ENCODE measurements around the gene MPC1.
"Not testable (repeated sequence)": the region's sequence is repeated elsewhere in the genome, so short reads cannot be mapped to it uniquely, and the experiment has no call there.

The MPC1 gene

DNA sequence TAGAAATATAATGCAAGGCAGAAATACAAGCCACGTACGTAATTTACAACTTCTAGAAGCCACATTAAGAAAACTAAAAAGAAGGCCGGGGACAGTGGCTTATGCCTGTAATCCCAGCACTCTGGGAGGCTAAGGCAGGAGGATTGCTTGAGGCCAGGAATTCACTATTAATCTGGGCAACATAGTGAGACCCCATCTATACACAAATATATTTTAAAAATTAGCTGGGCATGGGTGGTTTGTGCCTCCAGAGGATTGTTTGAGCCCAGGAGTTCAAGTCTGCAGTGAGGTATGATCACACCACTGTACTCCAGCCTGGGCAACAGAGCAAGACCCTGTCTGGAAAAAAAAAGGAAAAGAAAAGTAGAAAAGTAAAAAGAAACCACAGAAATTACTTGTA, 12.3 kb downstream of the MPC1 start:
- H3K9ac ChIP-seq (ENCODE audit: low read length): no peak overlapping the region
- H3K4me3 ChIP-seq (ENCODE audit: low read length): no peak overlapping the region
- H3K36me3 ChIP-seq (ENCODE audit: control insufficient read depth, insufficient read depth, low read length): no peaks in the 10 kb centered on the region
- no peaks in the 10 kb centered on the region for H3K9me3 ChIP-seq (ENCODE audit: control insufficient read depth, low read length)
- H3K27me3 ChIP-seq (ENCODE audit: control insufficient read depth, insufficient read depth, low read length): no peaks in the 10 kb centered on the region
- H3K4me1 ChIP-seq (ENCODE audit: control insufficient read depth, insufficient read depth, low read length): no peaks in the 10 kb centered on the region

DNA sequence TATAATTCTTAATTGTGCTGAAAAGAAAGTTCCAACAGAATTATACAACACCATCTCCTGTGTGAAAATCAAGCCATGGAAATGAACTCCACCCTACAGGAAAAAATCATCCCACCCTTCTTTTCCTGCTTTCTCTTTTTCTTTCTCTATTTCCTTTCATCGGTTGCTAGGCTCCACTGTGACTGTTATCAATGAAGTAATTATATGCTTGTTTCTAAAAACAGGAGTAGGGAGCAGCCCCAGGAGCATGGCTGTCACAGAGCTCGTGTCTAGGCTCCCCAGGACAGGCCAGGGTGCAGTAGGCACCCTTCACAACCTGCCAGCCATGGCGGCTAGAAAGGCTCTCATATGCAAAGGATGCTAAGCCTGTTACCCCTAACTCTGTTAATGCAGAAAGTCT, 13.0 kb downstream of the MPC1 start:
- no peak overlapping the region for H3K9ac ChIP-seq (ENCODE audit: low read length)
- no peaks in the 10 kb centered on the region for H3K27me3 ChIP-seq (ENCODE audit: control insufficient read depth, insufficient read depth, low read length)
- H3K4me3 ChIP-seq (ENCODE audit: low read length): no peak overlapping the region
- no peaks in the 10 kb centered on the region for H3K9me3 ChIP-seq (ENCODE audit: control insufficient read depth, low read length)
- no peaks in the 10 kb centered on the region for H3K4me1 ChIP-seq (ENCODE audit: control insufficient read depth, insufficient read depth, low read length)
- H3K36me3 ChIP-seq (ENCODE audit: control insufficient read depth, insufficient read depth, low read length): no peaks in the 10 kb centered on the region

DNA sequence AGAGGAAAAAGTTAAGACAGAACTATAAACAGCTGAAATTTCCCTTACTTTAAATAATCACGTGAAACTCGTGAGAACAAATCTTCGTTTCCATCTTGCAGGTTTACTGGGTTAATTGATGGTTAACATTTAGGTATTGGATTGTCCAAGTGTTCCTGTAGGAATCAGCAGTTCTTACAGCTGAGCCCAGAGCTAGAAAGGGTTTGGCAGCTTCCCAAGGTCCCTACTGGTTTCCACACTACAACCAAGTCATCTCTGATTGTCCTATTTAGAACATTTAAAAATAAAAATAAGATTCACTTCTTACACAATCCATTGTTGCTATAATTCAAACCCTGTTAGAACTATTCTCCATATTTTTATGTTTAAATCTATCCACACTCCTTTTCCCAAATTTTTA, 15.8 kb downstream of the MPC1 start:
- no peaks in the 10 kb centered on the region for H3K36me3 ChIP-seq (ENCODE audit: control insufficient read depth, insufficient read depth, low read length)

DNA sequence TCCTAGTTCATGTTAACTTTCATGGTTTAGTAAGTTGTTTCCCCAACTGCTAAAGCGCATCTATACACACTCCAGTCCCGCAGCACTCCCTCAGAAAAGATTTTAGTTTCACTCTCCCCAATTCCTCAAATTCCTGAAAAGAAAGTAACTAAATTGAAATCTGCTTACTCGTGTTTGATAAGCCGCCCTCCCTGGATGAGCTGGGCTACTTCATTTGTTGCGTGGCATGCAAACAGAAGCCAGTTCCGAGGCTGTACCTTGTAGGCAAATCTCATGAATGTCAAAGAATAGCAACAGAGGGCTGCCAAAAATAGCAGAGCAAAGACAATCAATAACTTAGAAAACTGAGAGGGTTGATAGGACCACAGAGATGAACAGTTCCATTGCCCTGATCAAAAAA, 16.9 kb downstream of the MPC1 start:
- no peak overlapping the region for H3K9ac ChIP-seq (ENCODE audit: low read length)
- H3K4me1 ChIP-seq (ENCODE audit: control insufficient read depth, insufficient read depth, low read length): no peaks in the 10 kb centered on the region
- no peaks in the 10 kb centered on the region for H3K36me3 ChIP-seq (ENCODE audit: control insufficient read depth, insufficient read depth, low read length)

More for the DNA sequence above, 15.8 kb downstream of the MPC1 start:
- H3K27me3 ChIP-seq (ENCODE audit: control insufficient read depth, insufficient read depth, low read length): no peaks in the 10 kb centered on the region
- no peaks in the 10 kb centered on the region for H3K9me3 ChIP-seq (ENCODE audit: control insufficient read depth, low read length)
- H3K4me1 ChIP-seq (ENCODE audit: control insufficient read depth, insufficient read depth, low read length): no peaks in the 10 kb centered on the region
- no peak overlapping the region for H3K4me3 ChIP-seq (ENCODE audit: low read length)
- no peak overlapping the region for H3K9ac ChIP-seq (ENCODE audit: low read length)

DNA sequence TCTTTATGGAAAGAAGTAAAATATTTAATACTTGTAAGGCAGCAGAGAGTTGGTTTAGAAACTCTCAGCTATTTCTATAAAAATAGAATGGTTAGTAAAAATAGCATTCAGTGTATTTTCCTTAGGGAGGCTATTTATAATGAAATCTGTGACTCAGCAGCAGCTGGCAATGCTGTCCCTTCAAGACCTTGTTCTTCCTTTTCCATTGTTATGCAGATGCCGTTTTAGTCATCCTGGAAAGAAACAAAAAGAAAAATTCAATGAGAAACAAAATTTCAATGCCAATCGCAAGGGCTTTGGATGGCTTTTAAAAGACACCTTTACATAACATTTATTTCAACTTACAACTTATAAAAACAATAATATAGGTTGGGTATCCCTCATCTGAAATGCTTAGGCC, 17.5 kb downstream of the MPC1 start:
- Histone ChIP-seq H3K36me3 (ENCODE audit: control insufficient read depth, insufficient read depth, low read length) (no peaks in the 10 kb centered on the region), H3K27me3 (ENCODE audit: control insufficient read depth, insufficient read depth, low read length) (no peaks in the 10 kb centered on the region), H3K9me3 (ENCODE audit: control insufficient read depth, low read length) (no peaks in the 10 kb centered on the region), H3K9ac (ENCODE audit: low read length) (no peak overlapping the region), H3K4me1 (ENCODE audit: control insufficient read depth, insufficient read depth, low read length) (no peaks in the 10 kb centered on the region), H3K4me3 (ENCODE audit: low read length) (no peak overlapping the region)

More for the DNA sequence above, 16.9 kb downstream of the MPC1 start:
- no peaks in the 10 kb centered on the region for H3K27me3 ChIP-seq (ENCODE audit: control insufficient read depth, insufficient read depth, low read length)
- H3K4me3 ChIP-seq (ENCODE audit: low read length): no peak overlapping the region
- no peaks in the 10 kb centered on the region for H3K9me3 ChIP-seq (ENCODE audit: control insufficient read depth, low read length)

DNA sequence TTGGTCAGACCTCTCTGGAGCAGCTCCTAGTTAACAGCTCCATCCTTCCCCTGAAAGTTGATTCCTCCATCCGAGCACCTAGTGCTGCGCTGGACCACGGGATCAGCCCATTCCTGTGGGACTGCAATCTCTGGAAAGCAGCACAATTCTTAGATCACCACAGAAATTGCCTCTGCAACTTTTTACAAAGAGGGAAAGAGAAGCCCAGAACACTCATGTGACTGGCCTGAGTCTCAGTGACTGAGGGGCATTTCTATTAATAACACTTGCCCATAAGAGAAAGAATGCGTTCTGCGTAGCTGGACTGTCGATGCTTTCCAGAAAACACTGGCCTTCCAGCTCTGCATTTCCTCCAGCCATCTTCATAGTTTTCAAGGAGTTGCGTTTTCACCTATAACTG, 18.3 kb downstream of the MPC1 start:
- H3K27me3 ChIP-seq (ENCODE audit: control insufficient read depth, insufficient read depth, low read length): no peaks in the 10 kb centered on the region
- no peaks in the 10 kb centered on the region for H3K9me3 ChIP-seq (ENCODE audit: control insufficient read depth, low read length)
- H3K9ac ChIP-seq (ENCODE audit: low read length): no peak overlapping the region
- H3K4me1 ChIP-seq (ENCODE audit: control insufficient read depth, insufficient read depth, low read length): no peaks in the 10 kb centered on the region
- H3K4me3 ChIP-seq (ENCODE audit: low read length): no peak overlapping the region
- H3K36me3 ChIP-seq (ENCODE audit: control insufficient read depth, insufficient read depth, low read length): no peaks in the 10 kb centered on the region

DNA sequence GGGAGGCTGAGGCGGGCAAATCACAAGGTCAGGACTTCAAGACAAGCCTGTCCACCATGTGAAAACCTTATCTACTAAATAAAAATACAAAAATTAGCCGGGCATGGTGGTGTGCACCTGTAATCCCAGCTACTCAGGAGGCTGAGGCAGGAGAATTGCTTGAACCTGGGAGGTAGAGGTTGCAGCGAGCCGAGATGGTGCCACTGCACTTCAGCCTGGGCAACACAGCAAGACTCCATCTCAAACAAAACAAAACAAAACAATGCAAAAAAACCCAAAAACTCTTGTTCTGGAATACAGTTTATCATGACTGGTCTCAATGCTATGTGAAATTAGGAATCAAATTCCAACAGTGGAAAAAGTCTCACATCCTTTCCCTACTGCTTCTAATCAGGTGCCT, 20.3 kb downstream of the MPC1 start:
- H3K27me3 ChIP-seq (ENCODE audit: control insufficient read depth, insufficient read depth, low read length); H3K36me3 ChIP-seq (ENCODE audit: control insufficient read depth, insufficient read depth, low read length); H3K9ac ChIP-seq (ENCODE audit: low read length): not testable (repeated sequence)

DNA sequence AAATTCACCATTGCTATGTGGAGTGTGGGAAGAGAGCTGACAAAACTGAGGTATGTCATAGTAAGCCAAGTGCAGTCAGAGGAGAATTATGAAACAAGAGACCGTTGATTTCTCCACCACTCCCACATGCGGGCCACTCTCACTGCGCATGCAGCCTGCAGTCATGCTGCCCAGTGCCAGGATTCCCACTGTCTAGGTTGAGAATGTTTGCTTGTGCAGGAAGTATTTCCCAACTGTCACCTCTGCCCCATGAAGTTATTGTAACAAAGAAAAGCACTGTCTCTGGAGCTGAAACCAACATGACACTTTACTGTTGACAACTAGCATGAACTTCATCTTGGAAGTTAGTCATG, 21.7 kb downstream of the MPC1 start:
- no peak overlapping the region for H3K4me3 ChIP-seq (ENCODE audit: low read length)
- H3K27me3 ChIP-seq (ENCODE audit: control insufficient read depth, insufficient read depth, low read length): no peaks in the 10 kb centered on the region
- H3K4me1 ChIP-seq (ENCODE audit: control insufficient read depth, insufficient read depth, low read length): no peaks in the 10 kb centered on the region
- H3K9ac ChIP-seq (ENCODE audit: low read length): no peak overlapping the region
- H3K9me3 ChIP-seq (ENCODE audit: control insufficient read depth, low read length): no peaks in the 10 kb centered on the region
- no peaks in the 10 kb centered on the region for H3K36me3 ChIP-seq (ENCODE audit: control insufficient read depth, insufficient read depth, low read length)

More for the DNA sequence above, 20.3 kb downstream of the MPC1 start:
- H3K4me3 ChIP-seq (ENCODE audit: low read length); H3K9me3 ChIP-seq (ENCODE audit: control insufficient read depth, low read length); H3K4me1 ChIP-seq (ENCODE audit: control insufficient read depth, insufficient read depth, low read length): not testable (repeated sequence)

DNA sequence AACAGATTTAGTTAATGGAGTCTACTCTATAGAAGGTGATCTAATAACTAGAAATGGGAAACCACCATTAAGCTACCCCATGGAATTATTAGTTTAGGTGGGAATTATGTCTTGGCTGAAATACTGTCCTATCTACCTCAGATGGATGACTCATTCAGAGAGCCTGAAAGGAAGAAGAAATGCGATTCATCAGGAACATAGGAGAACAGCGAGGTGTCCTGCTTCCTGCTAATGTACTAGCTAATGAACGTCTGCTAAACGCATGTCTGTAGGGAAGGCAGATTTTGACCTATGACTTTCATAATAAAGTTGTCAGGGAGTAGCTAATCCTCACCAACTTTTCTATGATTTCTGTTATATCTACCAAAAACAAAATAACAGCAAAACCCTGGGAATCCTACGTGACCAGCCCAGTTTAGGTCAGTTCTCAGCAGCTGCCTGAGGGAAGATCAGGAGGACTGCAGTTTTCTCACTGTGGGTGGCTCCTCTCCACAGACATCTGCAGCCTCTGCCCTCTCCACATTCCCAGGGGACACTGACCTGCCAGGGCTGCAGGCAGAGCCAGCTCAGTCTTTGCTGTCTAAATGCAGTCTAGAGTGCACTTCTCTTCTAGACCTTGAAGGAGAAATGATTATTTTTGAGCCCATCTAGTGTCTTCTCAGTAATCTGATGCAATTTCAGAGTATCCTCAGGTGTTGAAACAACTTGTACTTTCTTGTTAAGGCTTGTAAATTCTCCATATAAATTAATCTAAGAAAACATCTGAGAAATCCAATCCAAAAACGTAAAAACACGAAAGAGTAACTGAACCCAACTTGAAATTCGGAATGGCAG, 22.3 kb downstream of the MPC1 start:
- H3K9ac ChIP-seq (ENCODE audit: low read length): no peak overlapping the region
- no peaks in the 10 kb centered on the region for H3K27me3 ChIP-seq (ENCODE audit: control insufficient read depth, insufficient read depth, low read length)
- H3K9me3 ChIP-seq (ENCODE audit: control insufficient read depth, low read length): no peaks in the 10 kb centered on the region
- H3K4me1 ChIP-seq (ENCODE audit: control insufficient read depth, insufficient read depth, low read length): no peaks in the 10 kb centered on the region
- H3K4me3 ChIP-seq (ENCODE audit: low read length): no peak overlapping the region
- H3K36me3 ChIP-seq (ENCODE audit: control insufficient read depth, insufficient read depth, low read length): no peaks in the 10 kb centered on the region

DNA sequence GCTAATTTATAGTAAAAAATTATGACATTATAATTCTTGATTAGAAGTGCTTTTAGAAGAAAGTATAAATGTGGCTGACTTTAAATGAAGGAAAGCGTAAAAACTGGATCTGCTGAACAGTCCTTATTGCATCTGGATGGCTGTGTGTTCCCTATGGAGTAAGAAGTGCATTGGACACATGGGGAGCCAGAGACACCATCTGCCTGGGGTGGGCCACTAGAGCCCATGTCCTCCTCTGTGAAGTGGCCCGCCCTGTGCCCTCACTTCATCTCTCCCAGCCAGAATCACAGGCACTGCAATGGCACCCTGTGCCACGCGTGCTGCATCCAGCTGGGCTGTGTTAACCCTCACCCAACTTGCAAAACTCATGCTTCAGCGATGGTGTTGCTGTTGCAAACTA, 27.2 kb downstream of the MPC1 start:
- H3K4me1 ChIP-seq (ENCODE audit: control insufficient read depth, insufficient read depth, low read length): no peaks in the 10 kb centered on the region

DNA sequence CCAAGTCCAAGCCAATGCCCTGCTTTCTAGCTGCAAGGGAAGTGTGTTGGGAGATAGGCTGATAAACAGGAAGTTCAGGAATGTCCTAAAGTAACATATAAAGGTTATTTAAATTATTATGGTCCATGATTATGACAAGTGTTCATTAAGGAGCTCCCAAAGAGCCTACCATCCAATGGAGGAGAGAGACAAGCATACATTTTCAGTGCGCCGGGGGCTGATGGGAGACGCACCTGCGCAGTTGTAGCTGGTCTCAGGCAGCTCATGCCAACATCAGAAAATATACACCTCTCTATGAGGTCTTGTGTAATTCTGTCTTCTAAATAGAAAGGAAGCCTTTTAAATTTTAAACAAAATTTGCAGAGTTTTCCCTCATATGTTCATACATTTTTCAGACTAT, 27.8 kb downstream of the MPC1 start:
- Histone ChIP-seq H3K4me3 (ENCODE audit: low read length) (no peak overlapping the region), H3K9me3 (ENCODE audit: control insufficient read depth, low read length) (no peaks in the 10 kb centered on the region), H3K27me3 (ENCODE audit: control insufficient read depth, insufficient read depth, low read length) (no peaks in the 10 kb centered on the region), H3K4me1 (ENCODE audit: control insufficient read depth, insufficient read depth, low read length) (no peaks in the 10 kb centered on the region), H3K36me3 (ENCODE audit: control insufficient read depth, insufficient read depth, low read length) (no peaks in the 10 kb centered on the region), H3K9ac (ENCODE audit: low read length) (no peak overlapping the region)

More for the DNA sequence above, 27.2 kb downstream of the MPC1 start:
- Histone ChIP-seq H3K9ac (ENCODE audit: low read length) (no peak overlapping the region), H3K9me3 (ENCODE audit: control insufficient read depth, low read length) (no peaks in the 10 kb centered on the region), H3K36me3 (ENCODE audit: control insufficient read depth, insufficient read depth, low read length) (no peaks in the 10 kb centered on the region), H3K27me3 (ENCODE audit: control insufficient read depth, insufficient read depth, low read length) (no peaks in the 10 kb centered on the region), H3K4me3 (ENCODE audit: low read length) (no peak overlapping the region)

DNA sequence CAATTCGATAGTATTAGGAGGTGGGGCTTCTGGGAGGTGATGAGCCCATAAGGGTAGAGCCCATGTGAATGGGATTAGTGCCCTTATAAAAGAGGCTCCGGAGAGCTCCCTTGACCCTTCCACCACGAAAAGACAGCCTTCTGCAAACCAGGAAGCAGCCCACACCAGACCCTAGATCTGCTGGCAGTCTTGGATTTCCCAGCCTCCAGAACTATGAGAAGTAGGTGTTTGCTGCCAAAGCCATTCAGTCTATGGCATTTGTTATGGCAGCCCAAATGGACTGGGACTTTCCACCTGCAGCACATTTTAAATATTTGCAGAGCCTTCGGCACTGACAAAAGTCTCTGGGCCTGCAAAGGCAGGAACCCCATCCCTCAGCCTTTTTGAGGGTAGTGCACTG, 28.6 kb downstream of the MPC1 start:
- Histone ChIP-seq H3K4me1 (ENCODE audit: control insufficient read depth, insufficient read depth, low read length) (no peaks in the 10 kb centered on the region), H3K9me3 (ENCODE audit: control insufficient read depth, low read length) (no peaks in the 10 kb centered on the region), H3K9ac (ENCODE audit: low read length) (no peak overlapping the region), H3K36me3 (ENCODE audit: control insufficient read depth, insufficient read depth, low read length) (no peaks in the 10 kb centered on the region), H3K27me3 (ENCODE audit: control insufficient read depth, insufficient read depth, low read length) (no peaks in the 10 kb centered on the region), H3K4me3 (ENCODE audit: low read length) (no peak overlapping the region)

DNA sequence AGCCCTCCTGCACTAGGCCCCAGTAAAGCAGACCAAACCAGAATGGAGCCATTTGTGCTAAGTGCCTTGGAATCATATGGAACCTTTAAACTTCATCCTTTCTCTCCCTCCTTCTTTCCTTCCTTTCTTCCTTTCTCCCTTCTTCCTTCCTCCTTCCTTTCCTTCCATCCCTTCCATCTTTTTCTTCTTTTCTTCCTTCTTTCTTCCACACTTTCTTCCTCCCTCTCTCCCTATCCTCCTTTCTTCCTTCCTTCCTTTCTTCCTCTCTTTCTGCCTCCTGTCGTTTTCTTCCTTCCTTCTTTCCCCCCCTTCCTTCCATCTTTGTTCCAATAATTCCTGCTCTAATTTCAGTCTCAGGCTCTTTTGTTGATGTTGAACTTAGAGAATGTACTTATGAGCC, 29.2 kb downstream of the MPC1 start:
- Histone ChIP-seq H3K4me1 (ENCODE audit: control insufficient read depth, insufficient read depth, low read length) (no peaks in the 10 kb centered on the region), H3K9me3 (ENCODE audit: control insufficient read depth, low read length) (no peaks in the 10 kb centered on the region), H3K4me3 (ENCODE audit: low read length) (no peak overlapping the region), H3K36me3 (ENCODE audit: control insufficient read depth, insufficient read depth, low read length) (no peaks in the 10 kb centered on the region), H3K9ac (ENCODE audit: low read length) (no peak overlapping the region), H3K27me3 (ENCODE audit: control insufficient read depth, insufficient read depth, low read length) (no peaks in the 10 kb centered on the region)
